WTC11 (cell line): Measurements from ENCODE around the gene ENAH. TPM values are rescaled to one million over a fixed set of nuclear protein-coding genes. Genes with fewer than 3 reads are reported as not detected.

ENCODE experiments used
- ATAC-seq: fragments of 200-7000 bp; cut with Tn5 transposase; 2 replicates; pipeline ENCODE4 v1.10.0; 2021; ENCODE audit warnings: mild to moderate bottlenecking, moderate library complexity
- CTCF ChIA-PET: fragments of 300-600 bp; sonication (Branson Sonifier 250); formaldehyde crosslinking; loops from one replicate; lab custom pipeline; 2021; ENCODE audit warnings: antibody characterized with exemption; lab: Charles Lee
- POLR2A ChIA-PET: fragments of 350-600 bp; sonication (Branson Sonifier 250); formaldehyde crosslinking; loops from one replicate; lab custom pipeline; 2021; ENCODE audit warnings: antibody characterized with exemption; lab: Charles Lee
- DNase-seq: peaks from one replicate; pipeline ENCODE4 v3.0.0; 2021; ENCODE audit warnings: low spot score
- H3K27ac Mint-ChIP-seq: 2 replicates; pipeline ENCODE4 v1.8.0; 2021; ENCODE audit warnings: mixed read lengths
- H3K27me3 Mint-ChIP-seq: 2 replicates; pipeline ENCODE4 v1.8.0; 2021; ENCODE audit warnings: low read depth, mild to moderate bottlenecking, moderate library complexity, mixed read lengths
- H3K36me3 Mint-ChIP-seq: 2 replicates; pipeline ENCODE4 v1.8.0; 2021; ENCODE audit warnings: mixed read lengths
- H3K4me1 Mint-ChIP-seq: 2 replicates; pipeline ENCODE4 v1.8.0; 2022; ENCODE audit warnings: mixed read lengths
- H3K4me3 Mint-ChIP-seq: 2 replicates; pipeline ENCODE4 v1.8.0; 2021; ENCODE audit warnings: mild to moderate bottlenecking, moderate library complexity, mixed read lengths
- H3K9me3 Mint-ChIP-seq: 2 replicates; pipeline ENCODE4 v1.8.0; 2021; ENCODE audit warnings: mixed read lengths
- ARID4B ChIP-seq: sonication (generic); formaldehyde crosslinking; IDR thresholded peaks from 2 replicates; pipeline ENCODE4 v1.8.0; 2023; ENCODE audit warnings: missing genetic modification reagents, mild to moderate bottlenecking, borderline replicate concordance
- CBFB ChIP-seq: sonication (generic); formaldehyde crosslinking; IDR thresholded peaks from 2 replicates; pipeline ENCODE4 v1.8.1; 2022; ENCODE audit warnings: mild to moderate bottlenecking, low read depth, missing genetic modification reagents
- CTCF ChIP-seq: fragments of 200-600 bp; IDR thresholded peaks from 2 replicates; pipeline ENCODE4 v1.8.0; 2022; ENCODE audit warnings: antibody characterized with exemption
- ELF4 ChIP-seq: sonication (generic); formaldehyde crosslinking; IDR thresholded peaks from 2 replicates; pipeline ENCODE4 v1.8.1; 2022; ENCODE audit warnings: low read depth, mild to moderate bottlenecking, moderate library complexity, missing genetic modification reagents
- FOXJ3 ChIP-seq: sonication (generic); formaldehyde crosslinking; IDR thresholded peaks from 2 replicates; pipeline ENCODE4 v1.9.0; 2021; ENCODE audit warnings: missing genetic modification reagents, mild to moderate bottlenecking, borderline replicate concordance
- GABPB1 ChIP-seq: sonication (generic); formaldehyde crosslinking; IDR thresholded peaks from 2 replicates; pipeline ENCODE4 v1.8.1; 2023; ENCODE audit warnings: mild to moderate bottlenecking, missing genetic modification reagents
- IRF2 ChIP-seq: sonication (generic); formaldehyde crosslinking; IDR thresholded peaks from 2 replicates; pipeline ENCODE4 v1.8.0; 2022; ENCODE audit warnings: low read depth, missing genetic modification reagents, borderline replicate concordance
- JAZF1 ChIP-seq: fragments of 250-450 bp; sonication (Bioruptor Pico); IDR thresholded peaks from 2 replicates; pipeline ENCODE4 v1.9.0; 2021; ENCODE audit warnings: moderate library complexity, mild to moderate bottlenecking, inconsistent platforms
- JUN ChIP-seq: sonication (generic); formaldehyde crosslinking; IDR thresholded peaks from 2 replicates; pipeline ENCODE4 v1.8.0; 2023; ENCODE audit warnings: mild to moderate bottlenecking, missing genetic modification reagents
- MYBL2 ChIP-seq: sonication (generic); formaldehyde crosslinking; IDR thresholded peaks from 2 replicates; pipeline ENCODE4 v1.8.1; 2023; ENCODE audit warnings: mild to moderate bottlenecking, moderate library complexity, missing genetic modification reagents
- PRDM15 ChIP-seq: sonication (generic); formaldehyde crosslinking; IDR thresholded peaks from 2 replicates; pipeline ENCODE4 v1.8.0; 2022; ENCODE audit warnings: missing genetic modification reagents
- ZNF219 ChIP-seq: sonication (generic); formaldehyde crosslinking; IDR thresholded peaks from 2 replicates; pipeline ENCODE4 v1.8.0; 2023; ENCODE audit warnings: missing genetic modification reagents, mild to moderate bottlenecking, borderline replicate concordance
- ZNF281 ChIP-seq: sonication (generic); formaldehyde crosslinking; IDR thresholded peaks from 2 replicates; pipeline ENCODE4 v1.8.0; 2023; ENCODE audit warnings: mild to moderate bottlenecking, missing genetic modification reagents
- ZNF671 ChIP-seq: fragments of 250-450 bp; sonication (Bioruptor Pico); IDR thresholded peaks from 2 replicates; pipeline ENCODE4 v1.8.0; 2021; ENCODE audit warnings: mild to moderate bottlenecking
- total RNA-seq: library from RNA; stranded (reverse); gene quantifications from 3 replicates; pipeline ENCODE4 v1.2.3, GENCODE V29; 2021

Gene ENAH
- total RNA-seq, 1 experiment from 2014 or later: 227 TPM

- H3K4me3 Mint-ChIP-seq: no peak overlapping the region
- TF ChIP-seq GABPB1 (CRISPR knock-in tag) (peak; percentile 98), IRF2 (CRISPR knock-in tag) (no peak)
- ChIA-PET POLR2A (interaction anchor here (0.7 kb wide), 1 partner anchor 14 kb away, joined by 3 read pairs; no protein-coding TSS in a partner anchor), CTCF (interaction anchor here (0.9 to 1.1 kb wide), 2 partner anchors 12 to 323 kb away, joined by 3 read pairs; no protein-coding TSS in a partner anchor)
- no peak for DNase-seq
- H3K4me1 Mint-ChIP-seq: no peaks in the 10 kb centered on the region
- H3K27ac Mint-ChIP-seq: no peak overlapping the region
- peaks cover 14% of the 10 kb centered on the region for H3K9me3 Mint-ChIP-seq
- H3K36me3 Mint-ChIP-seq: 0 out of 2 replicates have a peak, but pooled peaks cover 6% of the 10 kb centered on the region
- ATAC-seq: no peak
- no peaks in the 10 kb centered on the region for H3K27me3 Mint-ChIP-seq
Measured at GRCh38 chr1:225453797-225454648, 198.9 kb downstream of the ENAH start.

GRCh38 chr1:225451840-225452515 lies 200.9 kb downstream of the ENAH start:
- H3K27me3 Mint-ChIP-seq: 0 out of 2 replicates have a peak, but pooled peaks cover 4% of the 10 kb centered on the region
- peak; percentile 51 for ATAC-seq
- 0 out of 2 replicates have a peak, but pooled peaks cover 5% of the 10 kb centered on the region for H3K36me3 Mint-ChIP-seq
- ChIA-PET CTCF (interaction anchor here (1.1 kb wide), 1 partner anchor 13 kb away, joined by 5 read pairs; no protein-coding TSS in a partner anchor), POLR2A (no interaction called here)
- no peak overlapping the region for H3K27ac Mint-ChIP-seq
- TF ChIP-seq CBFB (CRISPR knock-in tag): no peak
- TF ChIP-seq GABPB1 (CRISPR knock-in tag): no peak
- no peak for TF ChIP-seq JUN (CRISPR knock-in tag)
- no peak for TF ChIP-seq ZNF219 (CRISPR knock-in tag)
- TF ChIP-seq PRDM15 (CRISPR knock-in tag): no peak
- peaks cover 9% of the 10 kb centered on the region for H3K9me3 Mint-ChIP-seq
- peaks cover 10% of the 10 kb centered on the region for H3K4me1 Mint-ChIP-seq
- no peak overlapping the region for H3K4me3 Mint-ChIP-seq
- DNase-seq: no peak

- POLR2A ChIA-PET: no interaction called here
- DNase-seq (no peak), ATAC-seq (no peak)
- Mint-ChIP-seq H3K36me3 (0 out of 2 replicates have a peak, but pooled peaks cover 3% of the 10 kb centered on the region), H3K4me1 (peaks cover 17% of the 10 kb centered on the region), H3K9me3 (peaks cover 5% of the 10 kb centered on the region), H3K27me3 (0 out of 2 replicates have a peak, but pooled peaks cover 4% of the 10 kb centered on the region), H3K27ac (no peak overlapping the region), H3K4me3 (no peak overlapping the region)
- CTCF ChIA-PET: interaction anchor here (1.1 to 1.3 kb wide), 2 partner anchors 10 to 13 kb away, joined by 3 to 5 read pairs; no protein-coding TSS in a partner anchor
- no peak for TF ChIP-seq ZNF671
- no peak for TF ChIP-seq ARID4B (CRISPR knock-in tag)
- no peak for TF ChIP-seq CTCF
- no peak for TF ChIP-seq JAZF1
- TF ChIP-seq ELF4 (CRISPR knock-in tag): no peak
- TF ChIP-seq FOXJ3 (CRISPR knock-in tag): no peak
- TF ChIP-seq MYBL2 (CRISPR knock-in tag): no peak
- no peak for TF ChIP-seq ZNF281
Measured at GRCh38 chr1:225451340-225451739, 201.6 kb downstream of the ENAH start.
